Mesenchymal stem cell (in vitro differentiated cells and primary cell): ENCODE measurements around the gene XPNPEP1. TPM values are rescaled to one million over a fixed set of nuclear protein-coding genes. Genes with fewer than 3 reads are reported as not detected.

Experiments used
- DNase-seq: peaks from one replicate; pipeline ENCODE4 v3.0.0-alpha.2; 2013
- H2AFZ ChIP-seq: one replicate; pipeline ENCODE4 v1.6.1; 2013; ENCODE audit warnings: low read depth, mild to moderate bottlenecking, control low read depth, inconsistent platforms, low read length, moderate library complexity
- H2AK5ac ChIP-seq: 2 replicates; pipeline ENCODE4 v1.6.1; 2013; ENCODE audit warnings: low read length, moderate library complexity, mild to moderate bottlenecking, inconsistent platforms; ENCODE audit not compliant: severe bottlenecking
- H2BK120ac ChIP-seq: one replicate; pipeline ENCODE4 v1.6.1; 2013; ENCODE audit warnings: low read depth, mild to moderate bottlenecking, inconsistent platforms, low read length, moderate library complexity
- H2BK12ac ChIP-seq, 2 experiments: one replicate each; pipeline ENCODE4 v1.6.1; 2013; ENCODE audit warnings: inconsistent platforms in 2 of 2, low read length in 2 of 2, mild to moderate bottlenecking in 2 of 2, moderate library complexity in 2 of 2, control low read depth in 1 of 2
- H2BK15ac ChIP-seq: one replicate; pipeline ENCODE4 v1.6.1; 2013; ENCODE audit warnings: mild to moderate bottlenecking, low read depth, inconsistent platforms; ENCODE audit not compliant: poor library complexity, severe bottlenecking
- H2BK5ac ChIP-seq: 2 replicates; pipeline ENCODE4 v1.6.1; 2013; ENCODE audit warnings: low read depth, mild to moderate bottlenecking, low read length, control low read depth, inconsistent platforms; ENCODE audit not compliant: poor library complexity, severe bottlenecking
- H3K14ac ChIP-seq, 2 experiments: one replicate each; pipeline ENCODE4 v1.6.1; 2013; ENCODE audit warnings: inconsistent platforms in 2 of 2, low read length in 2 of 2, control low read depth in 1 of 2, mild to moderate bottlenecking in 1 of 2, moderate library complexity in 1 of 2
- H3K18ac ChIP-seq, 2 experiments: one replicate each; pipeline ENCODE4 v1.6.1; 2013; ENCODE audit warnings: inconsistent platforms in 2 of 2, low read length in 2 of 2, control low read depth in 1 of 2, low read depth in 1 of 2, mild to moderate bottlenecking in 1 of 2
- H3K23ac ChIP-seq, 2 experiments: one replicate each; pipeline ENCODE4 v1.6.1; 2013; ENCODE audit warnings: inconsistent platforms in 2 of 2, low read length in 2 of 2, mild to moderate bottlenecking in 2 of 2, moderate library complexity in 2 of 2, control low read depth in 1 of 2
- H3K27ac ChIP-seq: 2 replicates; pipeline ENCODE4 v1.5.1; 2013; ENCODE audit warnings: mild to moderate bottlenecking, moderate library complexity, low read length, control low read depth, inconsistent platforms; ENCODE audit not compliant: poor library complexity, severe bottlenecking
- H3K27me3 ChIP-seq, 2 experiments: 2 replicates each; pipeline versions ENCODE4 v1.6.1 to v1.7.0; 2013; ENCODE audit warnings: low read length in 2 of 2, mild to moderate bottlenecking in 2 of 2, moderate library complexity in 2 of 2, control low read depth in 1 of 2, inconsistent platforms in 1 of 2; ENCODE audit not compliant: control insufficient read depth in 1 of 2, insufficient read depth in 1 of 2
- H3K36me3 ChIP-seq, 2 experiments: 2 replicates each; pipeline versions ENCODE4 v1.6.1 to v1.7.0; 2013; ENCODE audit warnings: low read length in 2 of 2, control low read depth in 1 of 2, inconsistent platforms in 1 of 2, low read depth in 1 of 2, mild to moderate bottlenecking in 1 of 2; ENCODE audit not compliant: insufficient read depth in 2 of 2, control insufficient read depth in 1 of 2
- H3K4ac ChIP-seq, 2 experiments: one replicate each; pipeline ENCODE4 v1.6.1; 2013; ENCODE audit warnings: inconsistent platforms in 2 of 2, low read length in 2 of 2, mild to moderate bottlenecking in 2 of 2, moderate library complexity in 2 of 2, control low read depth in 1 of 2, low read depth in 1 of 2
- H3K4me1 ChIP-seq: 2 replicates; pipeline ENCODE4 v1.6.1; 2013; ENCODE audit warnings: low read depth, low read length, control low read depth; ENCODE audit not compliant: control insufficient read depth, insufficient read depth
- H3K4me2 ChIP-seq: 2 replicates; pipeline ENCODE4 v1.6.1; 2013; ENCODE audit warnings: low read length, mild to moderate bottlenecking, inconsistent platforms; ENCODE audit not compliant: poor library complexity, severe bottlenecking
- H3K4me3 ChIP-seq, 2 experiments: 2 replicates each; pipeline versions ENCODE4 v1.5.1 to v1.7.0; 2013; ENCODE audit warnings: low read length in 2 of 2, mild to moderate bottlenecking in 2 of 2, control low read depth in 1 of 2, low read depth in 1 of 2; ENCODE audit not compliant: insufficient read depth in 1 of 2
- H3K79me1 ChIP-seq: replicated peaks from 2 replicates; pipeline ENCODE4 v1.6.1; 2013; ENCODE audit warnings: mild to moderate bottlenecking, control low read depth, low read length, inconsistent platforms; ENCODE audit not compliant: poor library complexity, severe bottlenecking
- H3K9ac ChIP-seq: 2 replicates; pipeline ENCODE4 v1.7.0; 2013; ENCODE audit warnings: mild to moderate bottlenecking, low read length, moderate library complexity
- H3K9me3 ChIP-seq: 2 replicates; pipeline ENCODE4 v1.7.0; 2013; ENCODE audit warnings: mild to moderate bottlenecking, low read length; ENCODE audit not compliant: control insufficient read depth
- H4K8ac ChIP-seq: one replicate; pipeline ENCODE4 v1.6.1; 2013; ENCODE audit warnings: inconsistent platforms, mild to moderate bottlenecking, low read length, moderate library complexity
- H4K91ac ChIP-seq: one replicate; pipeline ENCODE4 v1.6.1; 2013; ENCODE audit warnings: mild to moderate bottlenecking, low read length, inconsistent platforms
- WGBS: methylation state at CpG from one replicate; pipeline ENCODE4 v1.1.7; 2013; ENCODE audit warnings: mixed read lengths; 5-methylcytosine and 5-hydroxymethylcytosine counted together
- small RNA-seq: library from polyadenylated mRNA; stranded (forward); fragments of <200 nt; extraction: miRNeasy Mini kit (QIAGEN cat#:217004); gene quantifications from one replicate; pipeline ENCODE3, GENCODE V24; 2013; ENCODE audit warnings: low read depth

The XPNPEP1 gene

GRCh38 chr10:109819807-109820206 lies 103.5 kb downstream of the XPNPEP1 start:
- Histone ChIP-seq H3K79me1 (no peaks in the 10 kb centered on the region), H3K27me3 (peaks cover 0 to 3% of the 10 kb centered on the region in 2 experiments)
- 66% methylated on average over 3 of the region's 3 CpGs for WGBS

More at GRCh38 chr10:109819807-109820206, 103.5 kb downstream of the XPNPEP1 start:
- H2BK15ac ChIP-seq: no peak overlapping the region
- H3K23ac ChIP-seq: no peak overlapping the region
- H2AFZ ChIP-seq: no peak overlapping the region
- H3K4me2 ChIP-seq: no peak overlapping the region
- no peak overlapping the region for H2AK5ac ChIP-seq
- no peaks in the 10 kb centered on the region for H3K36me3 ChIP-seq
- no peak overlapping the region for H3K4ac ChIP-seq
- H3K9me3 ChIP-seq: no peaks in the 10 kb centered on the region
- H3K14ac ChIP-seq: no peak overlapping the region
- no peak overlapping the region for H3K9ac ChIP-seq
- H4K8ac ChIP-seq: no peak overlapping the region
- no peak overlapping the region for H4K91ac ChIP-seq
- no peak overlapping the region for H3K4me3 ChIP-seq
- H2BK5ac ChIP-seq: no peak overlapping the region
- no peaks in the 10 kb centered on the region for H3K4me1 ChIP-seq
- no peak overlapping the region for H3K27ac ChIP-seq
- no peak for DNase-seq
- no peak overlapping the region for H3K18ac ChIP-seq
- H2BK12ac ChIP-seq: no peak overlapping the region
- H2BK120ac ChIP-seq: no peak overlapping the region

Small RNA genes lying within 50 kb of the gene (small RNA-seq; reads per million reads assigned to genes)
- not detected for gene RNU4-5P
